ENCODE results near the gene ZMYM3.

The ZMYM3 gene

DNA sequence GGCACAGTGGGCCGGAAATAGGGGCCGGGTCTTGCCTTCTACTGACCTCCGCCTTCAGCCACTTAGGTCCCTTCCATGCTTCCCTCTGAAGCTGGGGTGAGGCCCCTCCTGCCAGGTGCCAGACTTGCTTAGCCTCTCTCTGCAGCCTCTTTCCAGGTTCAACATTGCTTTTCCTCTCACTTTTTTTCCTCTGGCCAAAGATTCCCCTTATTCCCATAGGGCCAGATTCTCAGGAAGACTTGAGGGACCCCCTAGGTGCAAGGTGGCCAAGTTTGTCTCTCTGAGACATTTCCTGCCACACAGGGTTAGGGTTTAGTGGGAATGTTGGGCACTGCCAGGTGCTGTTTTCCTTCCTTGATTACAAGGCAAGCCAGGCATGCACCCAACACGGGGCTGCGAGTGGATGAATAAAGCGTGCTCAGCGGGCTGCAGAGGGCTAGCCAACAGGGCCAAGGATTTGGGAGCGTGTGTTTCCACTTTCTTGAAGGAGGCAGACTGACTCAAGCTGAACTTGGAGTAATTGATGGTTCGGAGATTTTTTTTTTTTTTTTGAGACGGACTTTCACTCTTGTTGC, 38.5 kb downstream of the ZMYM3 start:
- FAIRE-seq, result no peak
- DNase-seq (ENCODE audit: insufficient read length, low spot score), result no peak

DNA sequence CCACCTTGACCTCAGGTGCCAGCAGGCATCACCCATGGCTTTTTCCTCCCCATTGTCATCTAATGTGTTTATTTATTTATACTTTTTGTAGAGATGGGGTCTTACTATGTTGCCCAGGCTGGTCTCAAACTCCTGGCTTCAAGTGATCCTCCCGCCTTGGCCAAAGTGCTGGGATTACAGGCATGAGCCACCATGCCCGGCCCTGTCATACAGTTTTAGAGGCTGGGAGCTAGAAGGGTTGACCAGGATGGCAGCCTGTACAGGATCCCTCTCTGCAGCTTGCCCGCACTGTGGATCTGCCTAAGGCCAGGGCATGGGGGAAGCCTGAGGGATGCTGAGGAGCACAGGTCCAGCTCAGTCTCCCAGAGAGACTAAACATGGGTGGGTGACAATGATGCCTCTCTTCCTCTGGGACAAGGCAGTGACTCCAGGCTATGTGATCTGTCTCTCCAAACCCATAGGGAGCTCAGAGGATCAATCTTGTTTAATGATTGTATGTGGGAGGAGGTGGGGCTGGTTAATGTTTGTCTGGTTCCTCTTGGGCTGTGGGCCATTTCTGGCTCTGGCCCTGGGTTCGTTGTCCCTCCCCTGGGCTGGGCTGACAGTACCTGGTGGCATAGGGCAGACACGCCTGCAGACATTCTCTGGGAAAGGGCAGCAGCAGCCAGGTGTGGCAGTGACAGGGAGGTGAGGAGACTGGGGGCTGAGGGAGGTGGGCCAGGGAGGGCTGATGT, 39.2 kb downstream of the ZMYM3 start:
- FAIRE-seq (no peak), DNase-seq (ENCODE audit: insufficient read length, low spot score) (no peak)

DNA sequence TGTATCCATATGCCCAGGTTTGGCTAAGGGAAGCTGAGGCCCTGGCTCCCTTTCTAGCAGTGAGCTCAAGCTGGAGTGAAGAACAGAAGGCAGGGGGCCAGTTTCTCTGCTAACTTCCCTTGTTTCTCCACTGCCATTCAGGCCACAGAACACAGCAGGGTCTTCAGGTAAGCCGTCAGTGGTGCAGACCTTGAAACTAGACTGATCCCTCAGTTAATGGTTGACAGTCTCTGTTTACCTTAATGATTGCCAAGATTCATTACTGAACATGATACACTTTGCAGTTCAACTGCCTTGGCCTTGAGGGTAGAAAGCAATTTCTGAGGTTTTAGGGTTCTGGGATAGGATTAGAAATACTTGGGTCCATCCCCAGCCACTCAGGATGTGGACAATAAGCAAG, 39.8 kb downstream of the ZMYM3 start:
- DNase-seq (ENCODE audit: insufficient read length, low spot score) (no peak), FAIRE-seq (no peak)

DNA sequence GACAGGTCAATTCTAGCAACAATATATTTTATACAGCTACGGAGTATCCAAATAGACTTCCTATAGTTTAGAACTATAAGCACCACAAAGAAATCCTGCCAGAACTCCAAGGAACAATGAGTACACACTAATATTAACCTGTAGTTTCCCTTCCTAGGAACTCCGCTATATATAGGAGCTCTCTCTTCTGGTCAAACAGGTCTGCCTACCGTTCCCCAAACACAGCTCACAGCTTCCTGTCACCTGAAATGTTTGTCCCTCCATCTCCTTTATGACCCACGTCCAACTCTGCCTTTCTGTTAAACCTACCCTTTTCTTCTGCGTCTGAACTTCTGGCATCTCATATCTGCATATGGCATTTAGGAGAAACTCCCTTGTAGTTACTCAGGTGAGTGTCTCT, 41.4 kb downstream of the ZMYM3 start:
- no peak for FAIRE-seq
- no peak for DNase-seq (ENCODE audit: insufficient read length, low spot score)

DNA sequence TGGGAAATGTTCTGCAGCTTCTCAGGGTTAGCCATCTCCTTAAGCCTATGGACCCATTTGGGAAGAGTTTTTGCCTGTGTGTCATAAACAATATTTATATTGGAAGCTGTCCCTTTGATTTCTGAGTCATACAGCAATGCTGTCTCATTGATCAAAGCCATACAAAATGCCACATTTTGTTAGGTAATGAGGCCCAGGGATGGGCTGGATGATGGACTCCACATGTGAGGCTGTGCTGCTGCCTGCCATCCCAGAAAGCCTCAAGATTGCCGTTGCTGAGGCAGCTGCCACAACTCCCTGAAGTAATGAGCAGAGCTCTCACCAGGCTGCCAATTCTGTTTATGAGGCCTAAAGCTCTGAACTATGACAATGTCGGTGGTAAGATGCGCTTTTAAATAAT, 43.1 kb downstream of the ZMYM3 start:
- DNase-seq (ENCODE audit: insufficient read length, low spot score) (no peak), FAIRE-seq (peak; percentile 48)

DNA sequence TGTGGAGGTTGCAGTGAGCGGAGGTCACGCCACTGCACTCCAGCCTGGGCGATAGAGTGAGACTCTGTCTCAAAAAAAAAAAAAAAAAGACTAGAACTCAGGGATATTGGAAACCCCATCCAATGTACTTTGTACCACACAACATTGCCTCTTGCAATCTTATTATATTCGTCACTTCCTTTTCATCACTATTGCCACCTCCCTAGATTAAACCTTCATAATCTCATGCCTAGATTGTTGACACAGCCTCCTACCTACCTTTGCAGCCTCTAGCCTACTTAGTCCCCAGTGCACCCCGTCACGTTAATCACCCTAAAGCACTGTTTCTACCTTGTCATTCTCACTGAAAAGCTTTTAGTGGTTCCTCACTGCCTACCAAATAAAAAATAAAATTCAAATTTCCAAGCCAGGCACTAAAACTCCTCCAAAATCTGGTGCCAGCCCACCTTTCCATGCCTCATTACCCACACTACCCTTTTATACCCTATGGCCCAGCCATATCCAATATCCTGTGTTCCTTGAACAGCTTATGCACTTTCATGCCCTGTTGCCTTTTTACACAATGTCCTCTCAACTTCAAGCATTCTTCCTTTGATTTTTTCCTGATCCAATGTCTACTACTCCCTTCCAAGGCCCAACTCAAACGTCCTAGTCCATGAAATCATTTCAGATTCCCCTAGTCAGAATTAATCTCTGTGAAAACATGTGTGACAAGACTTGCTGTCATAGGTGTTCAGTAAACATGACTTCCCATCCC, 54.5 kb downstream of the ZMYM3 start:
- DNase-seq (ENCODE audit: insufficient read length, low spot score) (no peak), FAIRE-seq (no peak)

DNA sequence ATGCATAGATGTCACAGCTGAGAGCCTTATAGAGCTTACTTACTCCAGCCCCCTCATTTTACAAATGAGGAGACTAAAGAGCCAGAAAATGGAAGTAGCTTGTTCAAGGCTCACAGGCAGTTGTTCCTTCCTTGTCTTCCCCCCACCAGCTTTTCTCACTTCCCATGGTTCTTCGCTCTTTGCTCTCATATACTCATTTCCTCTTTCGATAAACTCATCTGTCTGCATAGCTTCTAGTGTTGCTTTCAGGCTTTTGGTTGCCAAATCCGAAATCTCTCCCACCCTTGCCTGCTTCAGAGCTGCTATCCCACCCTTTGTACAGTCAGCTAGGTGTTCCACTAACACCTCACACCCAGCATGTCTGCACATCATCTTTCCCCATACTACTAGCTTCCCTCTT, 55.9 kb downstream of the ZMYM3 start:
- DNase-seq (ENCODE audit: insufficient read length, low spot score) (no peak), FAIRE-seq (no peak)

DNA sequence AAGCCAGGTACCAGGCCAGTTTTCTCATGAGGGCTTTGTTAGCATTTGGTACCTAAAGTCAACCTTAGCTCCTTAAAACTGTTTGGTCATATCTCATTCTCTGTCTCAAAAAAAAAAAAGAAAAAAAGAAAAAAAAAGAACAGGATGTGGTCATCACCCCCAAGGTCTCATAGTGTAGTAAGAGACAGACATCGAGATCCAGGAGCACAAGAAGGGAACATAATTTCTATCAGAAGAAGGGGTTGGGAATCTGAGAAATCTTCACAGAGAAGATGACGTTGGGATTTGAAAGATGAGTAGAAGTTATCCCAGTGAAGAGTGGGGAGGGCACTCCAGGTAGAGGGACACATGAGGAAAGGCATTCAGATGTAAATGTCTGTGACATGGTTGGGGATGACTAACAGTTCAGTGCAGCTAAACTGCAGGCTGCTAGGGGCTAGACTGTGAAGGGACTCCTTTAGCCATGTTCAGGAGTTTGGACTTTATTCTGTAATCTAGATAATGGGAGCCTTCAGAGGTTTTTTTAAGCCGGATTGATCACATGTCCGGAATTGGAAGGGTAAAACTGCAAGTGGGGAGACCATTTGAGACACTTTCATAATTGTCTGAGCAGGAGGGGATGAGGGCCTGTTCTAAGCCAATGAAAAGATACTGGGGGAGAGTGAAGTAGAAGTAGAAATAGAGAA, 57.8 kb downstream of the ZMYM3 start:
- DNase-seq (ENCODE audit: insufficient read length, low spot score) (no peak), FAIRE-seq (peak; percentile 79)

DNA sequence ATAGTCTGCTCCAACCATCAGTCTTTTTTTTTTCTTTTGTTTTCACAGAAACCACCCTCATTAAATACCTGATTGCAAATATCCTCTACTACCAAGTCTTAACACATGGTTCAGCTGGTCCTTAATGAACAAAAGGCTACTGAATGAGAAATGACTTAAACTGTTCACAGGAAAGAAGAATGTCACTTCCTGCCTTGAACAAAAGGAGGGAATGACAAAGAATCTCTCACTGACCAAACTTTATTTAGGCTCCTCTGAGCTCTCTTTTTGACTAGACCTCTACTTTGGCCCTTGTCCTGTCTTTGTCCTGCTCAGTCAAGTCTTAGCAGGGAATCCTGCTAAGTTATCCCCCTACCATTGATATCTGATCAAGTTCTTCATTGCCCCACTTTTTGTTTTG, 62.7 kb downstream of the ZMYM3 start:
- DNase-seq (ENCODE audit: insufficient read length, low spot score) (no peak), FAIRE-seq (no peak)

Measured in HTR-8/SVneo (cell line).